Measurements from ENCODE around the gene ENTPD5. TPM values are rescaled to one million over a fixed set of nuclear protein-coding genes. Genes with fewer than 3 reads are reported as not detected.

ENTPD5 gene, protein sequence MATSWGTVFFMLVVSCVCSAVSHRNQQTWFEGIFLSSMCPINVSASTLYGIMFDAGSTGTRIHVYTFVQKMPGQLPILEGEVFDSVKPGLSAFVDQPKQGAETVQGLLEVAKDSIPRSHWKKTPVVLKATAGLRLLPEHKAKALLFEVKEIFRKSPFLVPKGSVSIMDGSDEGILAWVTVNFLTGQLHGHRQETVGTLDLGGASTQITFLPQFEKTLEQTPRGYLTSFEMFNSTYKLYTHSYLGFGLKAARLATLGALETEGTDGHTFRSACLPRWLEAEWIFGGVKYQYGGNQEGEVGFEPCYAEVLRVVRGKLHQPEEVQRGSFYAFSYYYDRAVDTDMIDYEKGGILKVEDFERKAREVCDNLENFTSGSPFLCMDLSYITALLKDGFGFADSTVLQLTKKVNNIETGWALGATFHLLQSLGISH
- 9.2 and 11.4 TPM in 2 replicates for total RNA-seq

DNA sequence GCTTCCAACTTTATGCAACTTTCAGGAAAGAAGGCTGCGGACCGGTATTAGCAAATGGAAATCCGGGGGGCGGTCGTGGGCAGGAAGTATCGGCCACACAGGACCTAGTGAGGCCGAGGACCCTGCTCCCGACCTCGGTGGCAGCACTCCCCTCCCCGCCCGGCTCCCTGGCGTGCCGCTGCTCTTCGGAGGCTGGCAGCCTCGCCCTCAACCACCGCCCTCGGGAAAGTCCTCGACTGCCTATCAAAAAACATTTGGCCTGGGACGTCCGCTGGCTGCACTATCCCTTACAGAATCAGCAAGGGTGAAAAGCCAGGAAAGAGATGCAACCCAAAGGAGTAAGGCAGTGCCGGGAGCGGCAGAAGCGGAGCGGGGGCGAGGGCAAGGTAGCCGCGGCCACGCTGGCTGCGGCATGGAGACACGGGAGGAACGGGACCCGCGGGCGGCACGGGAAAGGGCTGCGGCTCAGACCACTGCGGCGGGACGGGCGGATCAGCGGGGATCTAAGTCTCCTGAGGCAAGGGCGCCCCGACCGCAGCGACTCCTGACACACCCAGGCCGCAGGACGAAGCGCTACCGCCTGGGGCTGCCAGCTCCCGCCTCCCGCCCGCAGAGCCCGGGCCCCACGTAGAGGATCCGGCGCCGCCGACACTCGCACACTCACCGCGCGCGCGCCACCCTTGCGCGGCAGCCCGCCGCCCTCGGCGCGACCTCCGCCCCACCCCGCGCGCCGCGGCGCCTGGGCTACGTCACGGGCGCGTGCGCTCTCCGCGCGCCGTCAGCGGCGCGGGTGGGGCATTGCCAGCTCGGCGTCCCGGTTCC is at the start of gene ENTPD5, which contains the start of gene BBOF1:
ENTPD5 (minus strand) TSS at position 703 of the 822 bp plus-strand sequence. CDS start 31,186 bp downstream, outside the sequence.
BBOF1 (plus strand) TSS at position 764 of the 822 bp plus-strand sequence. CDS start 130 bp downstream, outside the sequence.

DNA sequence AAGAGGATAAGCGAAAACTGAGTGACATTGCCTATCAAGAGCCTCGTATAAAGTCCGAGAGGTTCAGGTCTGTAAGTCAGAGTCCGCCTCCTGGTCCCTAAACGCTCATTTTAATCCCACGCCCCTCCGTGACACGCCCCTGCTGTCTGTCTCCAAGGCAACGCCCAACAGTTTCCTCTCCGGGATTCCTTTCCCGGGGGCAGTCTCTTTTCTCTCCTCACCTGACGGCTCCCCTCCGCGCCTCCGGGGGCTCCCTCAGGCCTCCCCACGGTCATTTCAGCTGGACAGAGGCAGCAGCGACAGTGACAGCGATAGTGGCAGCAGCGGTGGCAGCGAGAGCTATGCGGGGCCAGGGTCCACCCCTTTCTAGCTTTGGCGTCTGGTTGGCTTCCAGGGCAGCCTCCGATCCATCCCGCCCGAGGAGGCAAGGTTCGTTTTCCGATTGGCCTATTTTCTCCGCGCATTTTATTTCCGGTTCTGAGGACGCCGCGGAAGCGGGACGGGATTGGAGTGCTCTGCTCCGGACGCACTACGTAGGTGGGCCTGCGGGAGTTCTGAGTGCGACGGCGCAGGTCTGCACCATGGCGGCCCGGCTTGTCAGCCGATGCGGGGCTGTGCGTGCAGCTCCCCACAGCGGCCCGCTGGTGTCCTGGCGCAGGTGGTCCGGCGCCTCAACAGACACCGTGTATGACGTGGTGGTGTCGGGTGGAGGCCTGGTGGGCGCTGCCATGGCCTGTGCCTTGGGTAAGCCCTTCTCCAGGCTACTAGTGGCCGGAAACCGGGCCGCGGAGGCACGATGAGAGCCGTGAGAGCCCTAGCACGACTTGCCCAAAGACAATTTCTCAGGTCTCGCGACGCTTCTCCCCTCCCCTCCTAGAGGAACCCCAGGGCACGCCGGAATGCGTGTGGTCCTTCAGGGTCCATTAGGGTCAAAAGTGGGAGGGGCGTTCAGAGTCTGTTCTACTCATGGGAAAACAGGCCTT is 69.0 kb downstream of the ENTPD5 start, which contains the start of the genes COQ6 and FAM161B:
COQ6 (plus strand) TSS at position 551 of the 983 bp plus-strand sequence; CDS start at position 582, 31 bp downstream.
FAM161B (minus strand) TSS at position 343 of the 983 bp plus-strand sequence; CDS start at position 275, 68 bp downstream.

Other genes starting within 250 kb of the ENTPD5 start
- gene PTGR2, start 167.5 kb downstream of the ENTPD5 start, total RNA-seq, result 5.8 and 6.6 TPM in 2 replicates
- gene ZNF410, start 132.4 kb downstream of the ENTPD5 start, total RNA-seq, result 71.4 and 71.6 TPM in 2 replicates
- gene FAM161B, start 69.2 kb downstream of the ENTPD5 start, total RNA-seq, result 4.2 TPM in 2 replicates
- 16.6 and 21.0 TPM in 2 replicates for gene COQ6, start 69.0 kb downstream of the ENTPD5 start, total RNA-seq
- 7.8 and 9.3 TPM in 2 replicates for gene BBOF1, start 61 bp upstream of the ENTPD5 start, total RNA-seq
- gene ALDH6A1, start 65.2 kb upstream of the ENTPD5 start, total RNA-seq, result 21.0 and 26.8 TPM in 2 replicates
- gene LIN52, start 65.7 kb upstream of the ENTPD5 start, total RNA-seq, result 8.6 and 9.5 TPM in 2 replicates
- not detected in 2 replicates for gene VSX2, start 220.2 kb upstream of the ENTPD5 start, total RNA-seq

Data from aortic smooth muscle cell (primary cell).